IMR-90 (cell line): ENCODE data around the gene TNK2. TPM values are rescaled to one million over a fixed set of nuclear protein-coding genes. Genes with fewer than 3 reads are reported as not detected.

Source experiments
- ATAC-seq: fragments of 200-7000 bp; cut with Tn5 transposase; 2 replicates; pipeline ENCODE4 v1.9.1; 2020; ENCODE audit warnings: low read depth, mild to moderate bottlenecking, moderate library complexity
- BruUV-seq: library from RNA; stranded (reverse); fragments of 400-500 nt; replicated peaks from 2 replicates; lab custom pipeline; 2021; lab: Mats Ljungman, UMichigan
- CTCF ChIA-PET: fragments of 300-600 bp; formaldehyde crosslinking; extraction: SDS; loops from one replicate; lab custom pipeline; 2021; ENCODE audit warnings: antibody characterized with exemption; lab: Yijun Ruan, JAX
- POLR2A ChIA-PET: fragments of 300-600 bp; sonication (Branson Sonifier 250); formaldehyde crosslinking; loops from one replicate; lab custom pipeline; 2022; ENCODE audit warnings: antibody characterized with exemption; ENCODE audit not compliant: unreplicated experiment; lab: Charles Lee
- DNase-seq: peaks from one replicate; pipeline ENCODE4 v3.0.0; 2013
- H2AFZ ChIP-seq: replicated peaks from 2 replicates; pipeline ENCODE3; 2013; ENCODE audit warnings: low read length, mild to moderate bottlenecking; ENCODE audit not compliant: poor library complexity
- H2AK5ac ChIP-seq: 2 replicates; pipeline ENCODE4 v1.6.1; 2013; ENCODE audit warnings: low read depth, low read length, inconsistent platforms
- H2AK9ac ChIP-seq: replicated peaks from 2 replicates; pipeline ENCODE3; 2013; ENCODE audit warnings: mild to moderate bottlenecking, low read depth, low read length, moderate library complexity; ENCODE audit not compliant: poor library complexity
- H2BK120ac ChIP-seq: 2 replicates; pipeline ENCODE4 v1.6.1; 2013; ENCODE audit warnings: low read depth, low read length, inconsistent platforms
- H2BK15ac ChIP-seq: 3 replicates; pipeline ENCODE4 v1.6.1; 2013; ENCODE audit warnings: low read depth, low read length, inconsistent platforms
- H2BK20ac ChIP-seq: 2 replicates; pipeline ENCODE4 v1.6.1; 2013; ENCODE audit warnings: low read depth, mild to moderate bottlenecking, inconsistent platforms, low read length, moderate library complexity
- H2BK5ac ChIP-seq: 2 replicates; pipeline ENCODE4 v1.6.1; 2013; ENCODE audit warnings: mild to moderate bottlenecking, low read depth, low read length, inconsistent platforms; ENCODE audit not compliant: poor library complexity, severe bottlenecking
- H3K14ac ChIP-seq: replicated peaks from 2 replicates; pipeline ENCODE4 v1.6.1; 2013; ENCODE audit warnings: low read depth, low read length, inconsistent platforms
- H3K18ac ChIP-seq: 2 replicates; pipeline ENCODE4 v1.6.1; 2013; ENCODE audit warnings: low read depth, low read length, control low read depth
- H3K23ac ChIP-seq: 2 replicates; pipeline ENCODE4 v1.6.1; 2013; ENCODE audit warnings: low read depth, low read length, inconsistent platforms
- H3K27ac ChIP-seq: 2 replicates; pipeline ENCODE4 v1.5.1; 2013; ENCODE audit warnings: mild to moderate bottlenecking, control low read depth, low read length; ENCODE audit not compliant: insufficient read depth
- H3K27me3 ChIP-seq: 2 replicates; pipeline ENCODE4 v1.6.1; 2013; ENCODE audit warnings: low read length; ENCODE audit not compliant: control insufficient read depth, insufficient read depth
- H3K36me3 ChIP-seq: 2 replicates; pipeline ENCODE4 v1.6.1; 2013; ENCODE audit warnings: low read length, mixed read lengths; ENCODE audit not compliant: control insufficient read depth, insufficient read depth
- H3K4ac ChIP-seq: 2 replicates; pipeline ENCODE4 v1.6.1; 2013; ENCODE audit warnings: low read depth, low read length, inconsistent platforms
- H3K4me1 ChIP-seq: 2 replicates; pipeline ENCODE4 v1.6.1; 2013; ENCODE audit warnings: low read length, mixed read lengths; ENCODE audit not compliant: control insufficient read depth, insufficient read depth
- H3K4me2 ChIP-seq: 2 replicates; pipeline ENCODE4 v1.6.1; 2013; ENCODE audit warnings: low read depth, mild to moderate bottlenecking, control low read depth, low read length, moderate library complexity
- H3K4me3 ChIP-seq: 2 replicates; pipeline ENCODE4 v1.5.1; 2013; ENCODE audit warnings: low read depth, mild to moderate bottlenecking, control low read depth, low read length, moderate library complexity; ENCODE audit not compliant: insufficient read depth
- H3K56ac ChIP-seq: 2 replicates; pipeline ENCODE4 v1.6.1; 2013; ENCODE audit warnings: low read length, inconsistent platforms; ENCODE audit not compliant: insufficient read depth; ENCODE audit errors: extremely low read depth
- H3K79me1 ChIP-seq, 2 experiments: 2 replicates each; pipeline ENCODE4 v1.6.1; 2013; ENCODE audit warnings: low read length in 2 of 2, inconsistent platforms in 1 of 2, low read depth in 1 of 2
- H3K9ac ChIP-seq: 2 replicates; pipeline ENCODE4 v1.6.1; 2013; ENCODE audit warnings: low read depth, low read length, control low read depth
- H3K9me1 ChIP-seq: 2 replicates; pipeline ENCODE4 v1.6.1; 2013; ENCODE audit warnings: low read length, inconsistent platforms; ENCODE audit not compliant: insufficient read depth
- H3K9me3 ChIP-seq: 2 replicates; pipeline ENCODE4 v1.6.1; 2013; ENCODE audit warnings: low read length; ENCODE audit not compliant: control insufficient read depth, insufficient read depth
- H4K20me1 ChIP-seq: 2 replicates; pipeline ENCODE4 v1.6.1; 2013; ENCODE audit warnings: low read length, inconsistent platforms; ENCODE audit not compliant: insufficient read depth
- H4K5ac ChIP-seq: 2 replicates; pipeline ENCODE4 v1.6.1; 2013; ENCODE audit warnings: mild to moderate bottlenecking, low read depth, low read length, control low read depth
- H4K8ac ChIP-seq, 2 experiments: 2 replicates each; pipeline ENCODE4 v1.6.1; 2013; ENCODE audit warnings: low read depth in 2 of 2, low read length in 2 of 2, control low read depth in 1 of 2, inconsistent platforms in 1 of 2
- H4K91ac ChIP-seq: 2 replicates; pipeline ENCODE4 v1.6.1; 2013; ENCODE audit warnings: low read depth, low read length, inconsistent platforms; ENCODE audit not compliant: insufficient read depth
- BHLHE40 ChIP-seq: fragments of 150-350 bp; IDR thresholded peaks from 2 replicates; pipeline ENCODE4 v1.6.1; 2016; ENCODE audit warnings: mild to moderate bottlenecking, low read depth, low read length
- CEBPB ChIP-seq: IDR thresholded peaks from 2 replicates; pipeline ENCODE4 v1.6.1; 2012; ENCODE audit warnings: low read depth, low read length, improper control_type of control experiment
- CHD1 ChIP-seq: IDR thresholded peaks from 2 replicates; pipeline ENCODE4 v1.6.1; 2012; ENCODE audit warnings: low read depth, low read length, improper control_type of control experiment
- ELK1 ChIP-seq: fragments of 150-350 bp; IDR thresholded peaks from 2 replicates; pipeline ENCODE4 v1.6.1; 2016; ENCODE audit warnings: low read depth, mild to moderate bottlenecking, low read length, moderate library complexity, borderline replicate concordance
- FOS ChIP-seq: fragments of 150-350 bp; IDR thresholded peaks from 2 replicates; pipeline ENCODE4 v1.6.1; 2016; ENCODE audit warnings: low read depth, low read length
- MAFK ChIP-seq: IDR thresholded peaks from 2 replicates; pipeline ENCODE4 v1.6.1; 2012; ENCODE audit warnings: low read depth, low read length, improper control_type of control experiment
- MXI1 ChIP-seq: IDR thresholded peaks from 2 replicates; pipeline ENCODE4 v1.6.1; 2012; ENCODE audit warnings: low read depth, mild to moderate bottlenecking, low read length, moderate library complexity, borderline replicate concordance
- NFE2L2 ChIP-seq: fragments of 150-350 bp; IDR thresholded peaks from 2 replicates; pipeline ENCODE4 v1.6.1; 2016; ENCODE audit warnings: low read depth, mild to moderate bottlenecking, low read length
- POLR2A ChIP-seq: IDR thresholded peaks from 2 replicates; pipeline ENCODE4 v1.6.1; 2012; ENCODE audit warnings: mild to moderate bottlenecking, low read depth, low read length
- RAD21 ChIP-seq: IDR thresholded peaks from 2 replicates; pipeline ENCODE4 v1.6.1; 2012; ENCODE audit warnings: low read length, improper control_type of control experiment
- RCOR1 ChIP-seq: IDR thresholded peaks from 2 replicates; pipeline ENCODE4 v1.6.1; 2012; ENCODE audit warnings: mild to moderate bottlenecking, low read length, improper control_type of control experiment; ENCODE audit not compliant: insufficient replicate concordance
- RFX5 ChIP-seq: IDR thresholded peaks from 2 replicates; pipeline ENCODE4 v1.8.0; 2012; ENCODE audit warnings: low read depth, mild to moderate bottlenecking, low read length, moderate library complexity
- SMC3 ChIP-seq: fragments of 150-350 bp; IDR thresholded peaks from 2 replicates; pipeline ENCODE4 v1.6.1; 2016; ENCODE audit warnings: low read depth, mild to moderate bottlenecking, antibody characterized with exemption, low read length, moderate library complexity
- WGBS, 2 experiments: methylation state at CpG; one replicate each; pipeline versions ENCODE4 v1.1.5 to v1.1.7; 2013; ENCODE audit warnings: missing lambda C conversion rate in 2 of 2; ENCODE audit not compliant: insufficient read length in 1 of 2; ENCODE audit errors: extremely low coverage in 2 of 2; 5-methylcytosine and 5-hydroxymethylcytosine counted together
- dilution Hi-C: fragments of 300-500 bp; cut with HindIII; formaldehyde crosslinking; loops from one replicate; pipeline ENCODE4 v1.14.3; 2018; ENCODE audit warnings: low sequenced_read_pairs; ENCODE audit not compliant: unreplicated experiment
- in situ Hi-C: fragments of 300-500 bp; cut with MboI; formaldehyde crosslinking; loops from 3 replicates; pipeline ENCODE4 v1.14.3; 2019; ENCODE audit warnings: low sequenced_read_pairs, inconsistent platforms, mixed read lengths
- intact Hi-C: fragments of 100-400 bp; cut with micrococcal nuclease; formaldehyde crosslinking; loops from 2 replicates; pipeline ENCODE4 v1.10.0; 2022
- polyA plus RNA-seq, 3 experiments: library from polyadenylated mRNA; depleted of rRNA; stranded (reverse); fragments of >200 nt; gene quantifications; 2 replicates each; pipeline ENCODE4 v1.2.3, GENCODE V29; 2012; ENCODE audit warnings: low replicate concordance in 1 of 3
- total RNA-seq: library from RNA; depleted of rRNA; stranded (reverse); fragments of >200 nt; gene quantifications from 2 replicates; pipeline ENCODE4 v1.2.3, GENCODE V29; 2012
- TF ChIP-seq, protein P1 (sequence below): fragments of 150-350 bp; IDR thresholded peaks from 2 replicates; pipeline ENCODE4 v1.6.1; 2017; ENCODE audit warnings: mild to moderate bottlenecking, antibody characterized with exemption, low read length, low read depth
- TF ChIP-seq, protein P2 (sequence below): conservative IDR thresholded peaks from 2 replicates; pipeline ENCODE4 v1.5.1; 2012; ENCODE audit warnings: mild to moderate bottlenecking, low read depth, low read length, improper control_type of control experiment

TNK2 gene
- total and polyA plus RNA-seq, 2 of the 4 experiments (the other 2 are of a cell fraction): 2.2 to 13.8 TPM

DNA sequence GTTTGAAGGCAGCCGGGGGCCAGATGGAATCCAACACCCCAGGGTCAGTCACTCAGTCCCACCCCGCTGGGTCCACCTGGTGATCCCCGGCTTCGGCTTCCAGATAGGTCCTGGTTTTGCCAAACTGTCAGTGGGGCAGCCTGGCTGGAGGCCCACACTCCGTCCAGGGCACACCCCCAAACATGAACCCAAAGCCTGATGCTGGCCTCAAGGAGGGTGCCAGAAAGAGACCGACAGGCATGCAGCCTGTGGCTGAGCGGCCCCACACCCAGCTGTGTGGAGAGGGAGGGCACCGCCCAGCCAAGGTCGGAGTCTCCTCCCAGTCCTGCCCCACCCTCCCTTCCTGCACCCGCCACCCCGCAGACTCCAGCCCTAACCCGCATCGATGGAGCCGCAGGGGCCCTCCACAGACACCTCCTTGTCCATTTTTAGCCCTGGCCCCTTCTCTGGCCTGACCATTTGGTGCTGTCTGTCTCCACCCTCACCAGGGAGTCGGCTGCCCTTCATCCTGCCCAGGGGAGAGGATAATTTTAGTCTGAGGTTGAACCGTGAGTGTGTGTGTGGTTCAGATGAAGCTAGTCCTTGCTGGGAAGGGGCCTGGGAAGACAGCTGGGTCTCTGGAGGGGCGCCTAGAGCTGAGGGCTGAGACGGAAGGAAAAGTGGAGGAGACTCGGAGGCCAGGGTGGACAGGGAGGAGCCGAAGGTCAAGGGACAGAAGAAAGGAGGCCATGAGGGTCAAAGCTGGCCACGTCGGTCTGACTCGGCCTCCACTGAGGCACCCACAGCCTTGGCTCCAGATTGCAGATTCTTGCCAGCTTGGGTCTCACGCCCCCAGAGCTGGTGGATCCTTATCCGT is 23.1 kb downstream of the TNK2 start:
- dilution Hi-C loops (no loop called here), intact Hi-C loops (no loop called here), in situ Hi-C loops (no loop called here)
- WGBS, 2 experiments: 91% methylated on average over 11 of the region's 25 CpGs; no CpG with 5 or more reads in 1 of the 2 experiments
- no peak overlapping the region for H3K23ac ChIP-seq
- peaks cover 9% of the 10 kb centered on the region; the same call in 1 of the 2 replicates for H3K9me1 ChIP-seq
- H3K14ac ChIP-seq: no peak overlapping the region
- no peak overlapping the region for H2BK20ac ChIP-seq
- no peak overlapping the region for H2BK15ac ChIP-seq
- H3K27ac ChIP-seq: no peak overlapping the region
- H4K5ac ChIP-seq: no peak overlapping the region
- H3K27me3 ChIP-seq: no peaks in the 10 kb centered on the region
- no peak overlapping the region for H2BK5ac ChIP-seq
- H4K8ac ChIP-seq: no peak overlapping the region
- H3K18ac ChIP-seq: no peak overlapping the region
- no peaks in the 10 kb centered on the region; the same call in 1 of the 2 replicates for H4K20me1 ChIP-seq
- H2AK5ac ChIP-seq: no peak overlapping the region
- no peak overlapping the region for H3K4ac ChIP-seq
- H4K91ac ChIP-seq: no peak overlapping the region
- H2AFZ ChIP-seq: no peak overlapping the region
- H3K79me1 ChIP-seq: peaks cover 13 to 31% of the 10 kb centered on the region in 2 experiments; a peak in 3 of 4 replicates
- no TSS peak for BruUV-seq
- POLR2A ChIA-PET: no interaction called here
- H3K4me2 ChIP-seq: no peak overlapping the region
- no peak overlapping the region for H2AK9ac ChIP-seq
- ATAC-seq: no peak
- no peaks in the 10 kb centered on the region for H3K9me3 ChIP-seq
- H2BK120ac ChIP-seq: no peak overlapping the region
- H3K56ac ChIP-seq: no peak overlapping the region
- H3K4me3 ChIP-seq: no peak overlapping the region
- no peak for DNase-seq
- no peak overlapping the region for H3K9ac ChIP-seq
- H3K36me3 ChIP-seq: peaks cover 28% of the 10 kb centered on the region
- H3K4me1 ChIP-seq: peaks cover 4% of the 10 kb centered on the region; the same call in 1 of the 2 replicates
- CTCF ChIA-PET: interaction anchor here (1.2 kb wide), 1 partner anchor 9 kb away, joined by 4 read pairs; no protein-coding TSS in a partner anchor
- TF ChIP-seq ELK1 (no peak), SMC3 (no peak), RAD21 (no peak), NFE2L2 (no peak), FOS (no peak), POLR2A (no peak), MAFK (no peak), RFX5 (no peak), MXI1 (no peak), BHLHE40 (no peak), RCOR1 (no peak), CEBPB (no peak), CHD1 (no peak)
- TF ChIP-seq, protein P1, sequence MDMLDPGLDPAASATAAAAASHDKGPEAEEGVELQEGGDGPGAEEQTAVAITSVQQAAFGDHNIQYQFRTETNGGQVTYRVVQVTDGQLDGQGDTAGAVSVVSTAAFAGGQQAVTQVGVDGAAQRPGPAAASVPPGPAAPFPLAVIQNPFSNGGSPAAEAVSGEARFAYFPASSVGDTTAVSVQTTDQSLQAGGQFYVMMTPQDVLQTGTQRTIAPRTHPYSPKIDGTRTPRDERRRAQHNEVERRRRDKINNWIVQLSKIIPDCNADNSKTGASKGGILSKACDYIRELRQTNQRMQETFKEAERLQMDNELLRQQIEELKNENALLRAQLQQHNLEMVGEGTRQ: no peak
- TF ChIP-seq, protein P2, sequence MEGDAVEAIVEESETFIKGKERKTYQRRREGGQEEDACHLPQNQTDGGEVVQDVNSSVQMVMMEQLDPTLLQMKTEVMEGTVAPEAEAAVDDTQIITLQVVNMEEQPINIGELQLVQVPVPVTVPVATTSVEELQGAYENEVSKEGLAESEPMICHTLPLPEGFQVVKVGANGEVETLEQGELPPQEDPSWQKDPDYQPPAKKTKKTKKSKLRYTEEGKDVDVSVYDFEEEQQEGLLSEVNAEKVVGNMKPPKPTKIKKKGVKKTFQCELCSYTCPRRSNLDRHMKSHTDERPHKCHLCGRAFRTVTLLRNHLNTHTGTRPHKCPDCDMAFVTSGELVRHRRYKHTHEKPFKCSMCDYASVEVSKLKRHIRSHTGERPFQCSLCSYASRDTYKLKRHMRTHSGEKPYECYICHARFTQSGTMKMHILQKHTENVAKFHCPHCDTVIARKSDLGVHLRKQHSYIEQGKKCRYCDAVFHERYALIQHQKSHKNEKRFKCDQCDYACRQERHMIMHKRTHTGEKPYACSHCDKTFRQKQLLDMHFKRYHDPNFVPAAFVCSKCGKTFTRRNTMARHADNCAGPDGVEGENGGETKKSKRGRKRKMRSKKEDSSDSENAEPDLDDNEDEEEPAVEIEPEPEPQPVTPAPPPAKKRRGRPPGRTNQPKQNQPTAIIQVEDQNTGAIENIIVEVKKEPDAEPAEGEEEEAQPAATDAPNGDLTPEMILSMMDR: no peak
